Transverse colon (tissue), 4 donors: Measurements from ENCODE around the gene FANCC. TPM values are rescaled to one million over a fixed set of nuclear protein-coding genes. Genes with fewer than 3 reads are reported as not detected.

Experiments used
- DNase-seq: peaks from one replicate; pipeline ENCODE4 v3.0.0-alpha.2; 2019
- H3K27ac ChIP-seq, 4 donors: fragments of 200-600 bp; sonication (generic); 2 replicates each; pipeline ENCODE4 v1.5.1; 2016 to 2018; ENCODE audit warnings: inconsistent platforms in 4 of 4
- H3K27me3 ChIP-seq: fragments of 200-600 bp; sonication (generic); 2 replicates; pipeline ENCODE4 v1.5.1; 2017; ENCODE audit warnings: inconsistent platforms
- H3K36me3 ChIP-seq, 4 donors: fragments of 200-600 bp; sonication (generic); 2 replicates each; pipeline ENCODE4 v1.5.1; 2017 to 2019; ENCODE audit warnings: inconsistent platforms in 4 of 4
- H3K4me1 ChIP-seq, 4 donors: fragments of 200-600 bp; sonication (generic); 2 replicates each; pipeline ENCODE4 v1.5.1; 2017 to 2020; ENCODE audit warnings: inconsistent platforms in 4 of 4
- H3K4me3 ChIP-seq, 4 donors: fragments of 200-600 bp; sonication (generic); 1 replicate in 1 of 4; 2 replicates in 3 of 4; pipeline versions ENCODE4 v1.5.1 to v1.6.1; 2017 to 2019; ENCODE audit warnings: inconsistent platforms in 4 of 4
- H3K9me3 ChIP-seq, 2 donors: fragments of 200-600 bp; sonication (generic); 2 replicates each; pipeline ENCODE4 v1.5.1; 2017 to 2019; ENCODE audit warnings: inconsistent platforms in 2 of 2
- EP300 ChIP-seq: sonication (generic); formaldehyde crosslinking; IDR thresholded peaks from one replicate; pipeline ENCODE4 v1.6.1; 2017; ENCODE audit warnings: antibody characterized with exemption, low read depth
- POLR2A ChIP-seq: fragments of 450-650 bp; IDR thresholded peaks from one replicate; pipeline ENCODE4 v1.6.1; 2016; ENCODE audit warnings: antibody characterized with exemption, mild to moderate bottlenecking, moderate library complexity
- POLR2AphosphoS5 ChIP-seq, 3 donors: sonication (generic); formaldehyde crosslinking; IDR thresholded peaks; one replicate each; pipeline ENCODE4 v1.6.1; 2016; ENCODE audit warnings: antibody characterized with exemption in 3 of 3
- WGBS, 2 donors: methylation state at CpG; one replicate each; pipeline ENCODE4 v1.1.5; 2018; ENCODE audit warnings: low coverage in 1 of 2; 5-methylcytosine and 5-hydroxymethylcytosine counted together
- in situ Hi-C, 4 donors: fragments of 200-750 bp; cut with MboI; loops; one replicate each; pipeline versions ENCODE4 v1.15.0 to v1.15.1; 2017; ENCODE audit warnings: low sequenced_read_pairs in 3 of 4, low pct_ligation_motif_present in 1 of 4, low pct_unique_long_range_greater_than_20kb in 1 of 4
- intact Hi-C: fragments of 100-400 bp; cut with DNase I; formaldehyde crosslinking; loops from one replicate; pipeline ENCODE4 v1.15.1; 2023; ENCODE audit warnings: low total_unique reads
- total RNA-seq, 4 donors: library from RNA; depleted of rRNA; stranded (reverse); fragments of >200 nt; gene quantifications; one replicate each; pipeline ENCODE4 v1.1.0, GENCODE V29; 2016
- TF ChIP-seq, protein P1 (sequence below), 5 experiments: fragments of 200-600 bp in 3 of 5; fragments of 450-650 bp in 2 of 5; sonication (generic) in 3 of 5; IDR thresholded peaks; 1 replicate in 2 of 5; 2 replicates in 3 of 5; pipeline ENCODE4 v1.5.1; 2016 to 2017; ENCODE audit warnings: antibody characterized with exemption in 5 of 5, inconsistent platforms in 3 of 5, mild to moderate bottlenecking in 2 of 5, moderate library complexity in 1 of 5

The FANCC gene
- total RNA-seq, 4 donors from 2014 or later: 4.0 to 10.3 (median 9.5) TPM

DNA sequence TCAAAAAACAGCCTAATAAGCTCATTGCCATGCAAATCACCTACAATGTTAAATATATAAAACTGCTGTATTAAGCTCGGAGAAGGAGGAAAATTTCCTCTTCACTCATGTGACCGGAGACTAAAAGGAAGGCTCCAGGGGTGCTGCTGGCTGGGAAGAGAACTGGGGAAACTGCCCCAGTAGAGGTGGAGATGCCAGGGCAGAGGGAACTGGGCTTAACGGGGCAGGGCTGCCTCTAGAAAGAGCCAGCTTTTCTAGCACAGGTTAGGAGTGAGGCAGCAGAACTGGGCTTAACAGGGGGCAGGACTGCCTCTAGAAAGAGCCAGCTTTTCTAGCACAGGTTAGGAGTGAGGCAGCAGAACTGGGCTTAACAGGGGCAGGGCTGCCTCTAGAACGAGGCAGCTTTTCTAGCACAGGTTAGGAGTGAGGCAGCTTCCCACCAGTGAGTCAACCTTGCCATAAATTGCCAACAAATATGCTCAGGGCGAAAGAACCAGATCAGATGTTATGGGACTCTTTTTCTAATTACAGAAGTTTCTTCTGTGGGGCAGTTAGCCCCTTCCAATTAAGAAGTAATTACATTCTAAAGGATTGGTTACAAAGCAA, 115.3 kb downstream of the FANCC start:
- whole genome bisulfite sequencing, 2 donors: 74 to 88% methylated on average over 5 of the region's 5 CpGs
- TF ChIP-seq POLR2AphosphoS5 (IDR thresholded peaks at IDR 0.05) (no peak), POLR2A (no peak), EP300 (no peak)
- TF ChIP-seq, protein P1, sequence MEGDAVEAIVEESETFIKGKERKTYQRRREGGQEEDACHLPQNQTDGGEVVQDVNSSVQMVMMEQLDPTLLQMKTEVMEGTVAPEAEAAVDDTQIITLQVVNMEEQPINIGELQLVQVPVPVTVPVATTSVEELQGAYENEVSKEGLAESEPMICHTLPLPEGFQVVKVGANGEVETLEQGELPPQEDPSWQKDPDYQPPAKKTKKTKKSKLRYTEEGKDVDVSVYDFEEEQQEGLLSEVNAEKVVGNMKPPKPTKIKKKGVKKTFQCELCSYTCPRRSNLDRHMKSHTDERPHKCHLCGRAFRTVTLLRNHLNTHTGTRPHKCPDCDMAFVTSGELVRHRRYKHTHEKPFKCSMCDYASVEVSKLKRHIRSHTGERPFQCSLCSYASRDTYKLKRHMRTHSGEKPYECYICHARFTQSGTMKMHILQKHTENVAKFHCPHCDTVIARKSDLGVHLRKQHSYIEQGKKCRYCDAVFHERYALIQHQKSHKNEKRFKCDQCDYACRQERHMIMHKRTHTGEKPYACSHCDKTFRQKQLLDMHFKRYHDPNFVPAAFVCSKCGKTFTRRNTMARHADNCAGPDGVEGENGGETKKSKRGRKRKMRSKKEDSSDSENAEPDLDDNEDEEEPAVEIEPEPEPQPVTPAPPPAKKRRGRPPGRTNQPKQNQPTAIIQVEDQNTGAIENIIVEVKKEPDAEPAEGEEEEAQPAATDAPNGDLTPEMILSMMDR (IDR thresholded peaks at IDR 0.05): no peak
- in situ Hi-C loops: no loop called here

DNA sequence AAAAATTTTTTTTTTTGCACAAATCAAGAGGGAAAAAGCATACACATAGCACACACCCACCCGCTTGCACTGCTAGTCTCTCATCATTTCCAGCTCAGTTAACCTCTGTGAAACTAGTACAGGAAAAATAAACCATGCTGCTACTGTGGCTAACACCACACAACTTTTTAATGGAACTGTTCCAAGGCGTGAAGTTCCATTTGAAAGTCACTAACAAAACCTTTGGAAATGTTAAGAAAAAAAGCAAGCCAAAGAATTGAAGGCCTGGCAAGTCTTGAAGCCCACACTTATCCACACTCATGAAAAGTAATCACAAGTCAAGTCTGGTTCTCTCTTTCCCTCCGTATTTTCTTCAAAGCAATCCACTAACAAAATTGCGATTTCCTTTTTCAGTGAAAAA, 116.3 kb downstream of the FANCC start:
- DNase-seq: no peak
- in situ Hi-C loops: no loop called here
- Histone ChIP-seq H3K27me3 (no peaks in the 10 kb centered on the region), H3K4me3 (no peak overlapping the region), H3K9me3 (no peaks in the 10 kb centered on the region), H3K27ac (no peak overlapping the region), H3K4me1 (peaks cover 0 to 6% (median 3%) of the 10 kb centered on the region in 4 donors), H3K36me3 (no peaks in the 10 kb centered on the region)
- TF ChIP-seq POLR2A: no peak
- no peak for TF ChIP-seq EP300
- TF ChIP-seq POLR2AphosphoS5 (IDR thresholded peaks at IDR 0.05): no peak
- TF ChIP-seq, protein P1 (IDR thresholded peaks at IDR 0.05): no peak
- 78 to 82% methylated on average over 4 of the region's 4 CpGs for WGBS, 2 donors
- intact Hi-C loops: no loop called here

More for the DNA sequence above, 115.3 kb downstream of the FANCC start:
- H3K27me3 ChIP-seq: no peaks in the 10 kb centered on the region
- no peak for DNase-seq
- peak overlapping the region in 1 of 4 donors; percentile 3 for H3K27ac ChIP-seq
- intact Hi-C loops: no loop called here
- no peak overlapping the region for H3K4me3 ChIP-seq
- H3K4me1 ChIP-seq: peaks cover 0 to 9% (median 4%) of the 10 kb centered on the region in 4 donors
- H3K9me3 ChIP-seq: no peaks in the 10 kb centered on the region
- no peaks in the 10 kb centered on the region for H3K36me3 ChIP-seq

DNA sequence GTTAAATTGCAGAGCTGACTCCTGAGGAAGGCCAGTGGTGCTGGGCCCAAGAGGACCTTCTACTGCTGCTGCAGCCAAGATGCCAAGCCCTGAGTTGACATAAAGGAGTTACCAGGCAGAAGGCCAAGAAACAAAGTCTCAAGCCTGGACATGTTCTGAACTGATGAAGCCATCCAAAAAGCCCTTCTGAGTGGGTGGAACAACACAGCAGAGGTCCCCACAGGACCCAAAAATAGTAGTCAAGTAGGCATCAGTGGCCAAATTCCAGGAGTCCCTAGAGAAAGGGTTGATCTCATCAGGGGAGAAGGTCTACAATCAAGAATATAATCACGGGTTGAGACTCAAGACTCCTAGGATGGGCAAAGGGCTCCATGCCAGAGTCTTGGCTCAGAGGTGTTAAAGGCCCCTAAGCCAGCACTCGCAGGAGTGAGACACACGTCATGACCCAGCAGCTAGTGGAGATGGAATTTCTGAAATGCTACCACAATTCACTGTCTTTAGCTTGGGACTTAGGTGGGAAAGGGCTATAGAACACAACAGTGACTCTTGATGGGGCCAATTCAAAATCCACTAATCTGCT, 119.7 kb downstream of the FANCC start:
- peaks cover 0 to 6% (median 3%) of the 10 kb centered on the region in 4 donors for H3K4me1 ChIP-seq
- H3K36me3 ChIP-seq: no peaks in the 10 kb centered on the region
- no peaks in the 10 kb centered on the region for H3K9me3 ChIP-seq
- no peak for DNase-seq
- H3K27ac ChIP-seq: no peak overlapping the region
- in situ Hi-C loops (no loop called here), intact Hi-C loops (no loop called here)
- H3K27me3 ChIP-seq: no peaks in the 10 kb centered on the region
- WGBS, 2 donors: 54% methylated on average over 3 of the region's 3 CpGs; no CpG with 5 or more reads in 1 of the 2 donors
- TF ChIP-seq, protein P1 (IDR thresholded peaks at IDR 0.05): no peak
- TF ChIP-seq EP300: no peak
- no peak for TF ChIP-seq POLR2AphosphoS5 (IDR thresholded peaks at IDR 0.05)
- TF ChIP-seq POLR2A: no peak
- no peak overlapping the region for H3K4me3 ChIP-seq

DNA sequence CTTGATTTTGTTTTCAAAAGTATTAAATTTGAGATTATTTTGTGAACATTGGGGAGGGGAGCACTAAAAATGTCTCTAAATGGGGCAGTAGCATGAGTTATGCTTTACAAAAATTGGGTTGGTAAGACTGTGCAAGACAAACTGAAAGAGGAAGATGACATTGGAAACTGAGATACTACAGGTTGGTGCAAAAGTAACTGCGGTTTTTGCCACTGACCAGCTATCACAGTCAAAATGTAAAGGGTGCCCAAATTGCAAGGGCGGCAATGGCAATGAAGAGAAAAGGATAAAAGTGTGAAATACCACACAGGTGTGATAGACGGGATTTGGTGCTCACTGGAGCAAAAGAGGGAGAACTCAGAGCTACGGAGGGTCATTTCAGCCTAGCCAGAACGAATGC, 124.0 kb downstream of the FANCC start:
- intact Hi-C loops (no loop called here), in situ Hi-C loops (no loop called here)
- no peak for TF ChIP-seq POLR2AphosphoS5 (IDR thresholded peaks at IDR 0.05)
- no peak for TF ChIP-seq POLR2A
- no peak for TF ChIP-seq EP300
- TF ChIP-seq, protein P1 (IDR thresholded peaks at IDR 0.05): no peak
- no peaks in the 10 kb centered on the region for H3K36me3 ChIP-seq
- DNase-seq: no peak
- H3K4me3 ChIP-seq: no peak overlapping the region
- no peak overlapping the region for H3K27ac ChIP-seq
- H3K27me3 ChIP-seq: no peaks in the 10 kb centered on the region
- H3K4me1 ChIP-seq: peaks cover 0 to 24% (median 15%) of the 10 kb centered on the region in 4 donors
- no peaks in the 10 kb centered on the region for H3K9me3 ChIP-seq
- WGBS, 2 donors: 89 to 100% methylated on average over 3 to 5 of the region's 5 CpGs
